GM12892 (cell line): Measurements from ENCODE around the gene CIZ1.
A peak's percentile ranks its signal among the peaks of the same experiment; 100 is the strongest.

Source experiments
- DNase-seq: peaks from one replicate; pipeline ENCODE4 v3.0.0; 2011; ENCODE audit not compliant: insufficient read length
- FAIRE-seq: peaks from 2 replicates; lab custom pipeline; 2011; peaks lifted over from hg19 to GRCh38; lab: Jason Lieb, UNC
- POLR2A ChIP-seq: IDR thresholded peaks from 2 replicates; pipeline ENCODE4 v1.6.1; 2011; ENCODE audit warnings: low read depth, low read length, control low read depth
- POLR2AphosphoS5 ChIP-seq: IDR thresholded peaks from 2 replicates; pipeline ENCODE4 v1.6.1; 2011; ENCODE audit warnings: low read depth, low read length, control low read depth
- TAF1 ChIP-seq: IDR thresholded peaks from 2 replicates; pipeline ENCODE4 v1.6.1; 2011; ENCODE audit warnings: low read depth, mild to moderate bottlenecking, control low read depth, low read length, borderline replicate concordance

CIZ1 gene

GRCh38 chr9:128121466-128121810 is 69.9 kb downstream of the CIZ1 start:
- TF ChIP-seq POLR2AphosphoS5 = no peak
- TF ChIP-seq TAF1 = no peak
- TF ChIP-seq POLR2A = no peak
- DNase-seq = no peak
- FAIRE-seq = no peak

DNA sequence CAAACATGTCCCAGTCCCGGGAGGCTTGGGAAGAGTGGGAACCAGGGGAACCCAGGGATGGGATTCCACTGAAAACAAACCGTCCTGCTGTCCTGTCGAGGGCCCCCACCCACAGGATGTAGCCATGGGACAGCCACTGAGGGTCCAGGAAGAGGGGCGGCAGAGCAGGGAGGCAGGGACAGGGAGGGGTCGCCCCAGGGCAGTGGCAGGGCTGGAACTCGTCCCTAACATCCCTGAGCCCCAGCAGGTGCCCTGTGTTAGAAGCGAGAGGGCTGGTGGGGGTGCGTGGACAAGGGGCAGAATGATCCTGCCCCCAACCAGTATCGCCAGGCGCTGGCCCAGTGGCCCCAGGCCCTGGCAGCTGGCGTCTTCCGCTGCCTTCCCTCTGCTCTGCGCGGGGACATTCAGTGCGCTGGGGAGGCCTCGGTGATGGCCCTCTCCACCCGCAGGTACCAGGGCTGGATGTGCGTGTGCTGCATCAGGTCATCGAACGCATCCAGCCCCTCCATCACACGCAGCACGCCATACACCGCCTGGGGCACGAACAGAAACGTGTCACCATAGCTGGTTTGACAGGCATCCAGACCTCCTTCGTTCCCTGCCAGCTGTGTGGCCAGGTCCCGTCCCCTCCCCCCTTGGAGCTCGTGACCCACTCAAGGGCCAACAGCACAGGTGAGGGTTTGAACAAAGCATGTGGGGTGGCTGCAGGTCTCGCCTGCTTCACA is 70.5 kb downstream of the CIZ1 start:
- FAIRE-seq = no peak
- DNase-seq = no peak
- TF ChIP-seq TAF1 (no peak), POLR2A (peak; percentile 16; the same call in 1 of the 2 replicates)

- DNase-seq = no peak
- TF ChIP-seq POLR2AphosphoS5 = 0 out of 2 replicates have a peak, but pooled peaks have one; percentile 16
- no peak for TF ChIP-seq POLR2A
- no peak for FAIRE-seq
These were observed 71.2 kb downstream of the CIZ1 start for GRCh38 chr9:128120061-128120740.

DNA sequence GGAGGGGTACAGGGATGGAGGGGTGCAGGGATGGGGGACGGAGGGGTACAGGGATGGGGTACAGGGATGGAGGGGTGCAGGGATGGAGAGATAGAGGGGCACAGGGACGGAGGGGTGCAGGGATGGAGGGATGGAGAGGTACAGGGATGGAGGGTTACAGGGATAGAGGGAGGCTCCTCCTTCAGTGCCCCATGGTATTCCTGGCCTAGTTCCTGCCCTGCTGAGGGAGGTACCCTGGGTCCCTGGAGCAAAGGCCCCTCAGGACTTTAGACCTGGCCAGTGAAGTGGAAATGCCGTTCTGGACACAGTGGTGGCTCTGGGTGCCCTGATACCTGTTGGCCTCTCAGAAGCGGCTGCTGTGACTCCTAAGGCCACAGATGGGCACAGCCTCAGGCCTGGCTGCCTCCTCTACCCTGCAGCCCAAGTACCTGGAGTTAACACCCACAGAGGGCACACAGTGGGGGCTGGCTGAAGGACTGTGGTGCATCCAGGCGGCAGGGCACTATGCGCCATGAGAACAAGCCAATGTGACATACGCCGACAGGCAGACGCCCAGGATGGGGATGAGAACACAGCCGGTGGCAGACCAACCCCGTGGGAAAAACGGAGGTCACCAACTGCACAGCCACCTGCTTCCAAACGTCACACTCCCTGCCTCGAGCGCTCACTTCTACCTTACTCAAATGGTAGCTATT is 72.3 kb downstream of the CIZ1 start:
- no peak for FAIRE-seq

GRCh38 chr9:128118472-128118857 is 72.9 kb downstream of the CIZ1 start:
- DNase-seq = no peak
- no peak for FAIRE-seq
- TF ChIP-seq POLR2A (no peak), POLR2AphosphoS5 (no peak), TAF1 (no peak)

More for the DNA sequence above, 72.3 kb downstream of the CIZ1 start:
- TF ChIP-seq POLR2A (no peak), POLR2AphosphoS5 (peak; percentile 63; the same call in 1 of the 2 replicates)
- no peak for DNase-seq

GRCh38 chr9:128117613-128118471 is 73.5 kb downstream of the CIZ1 start:
- TF ChIP-seq POLR2AphosphoS5 (no peak), TAF1 (no peak), POLR2A (no peak)
- FAIRE-seq = peak; percentile 98
- DNase-seq = peak; percentile 85

- no peak for FAIRE-seq
- DNase-seq = no peak
These were observed 75.0 kb downstream of the CIZ1 start for GRCh38 chr9:128116104-128117083.

More at GRCh38 chr9:128116104-128117083, 75.0 kb downstream of the CIZ1 start:
- no peak for TF ChIP-seq TAF1
- no peak for TF ChIP-seq POLR2AphosphoS5
